ENCODE measurements around the gene GSK3A. TPM values are rescaled to one million over a fixed set of nuclear protein-coding genes. Genes with fewer than 3 reads are reported as not detected.

GSK3A gene
- total RNA-seq, 5 donors from 2014 or later (not counting 1 experiment from before 2014, with no cell fraction given): 21.4 to 45.8 (median 38.1) TPM

DNA sequence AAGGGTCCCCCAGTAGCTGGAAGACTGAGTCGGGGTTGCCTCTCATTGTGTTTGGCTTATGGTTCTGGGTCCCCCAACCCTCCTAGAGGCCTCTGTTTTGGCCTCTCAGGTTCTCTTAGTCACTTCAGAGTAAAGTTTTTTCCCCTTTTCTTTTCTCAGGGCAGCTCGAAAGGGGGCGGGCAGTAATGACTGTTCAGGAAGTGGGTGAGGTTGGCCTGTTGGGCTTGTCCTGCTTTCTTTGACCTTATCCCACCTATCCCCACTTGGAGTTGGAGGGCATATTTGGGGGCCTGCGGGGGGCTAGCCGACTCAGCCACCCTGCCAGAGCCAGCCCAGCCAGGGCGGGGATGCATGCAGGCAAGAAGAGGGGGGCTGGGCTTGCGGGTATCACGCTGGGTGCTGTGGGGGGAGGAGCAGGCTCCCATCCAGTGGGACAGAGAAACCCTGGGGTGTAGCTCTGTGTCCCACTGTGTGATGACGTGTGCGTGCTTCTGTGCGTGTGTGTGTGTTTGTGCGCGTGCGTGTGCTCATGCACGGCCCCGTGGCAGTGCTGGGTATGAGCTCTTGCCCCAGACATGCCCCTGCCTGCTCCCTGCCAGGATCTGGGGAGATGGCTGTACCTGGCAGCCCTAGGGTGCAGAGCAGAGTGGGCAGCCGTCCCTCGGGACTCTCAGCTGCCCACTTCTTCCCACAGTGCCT is 28.1 kb upstream of the GSK3A start:
- peak overlapping the region; percentile 97 to 99 for H3K27ac Mint-ChIP-seq
- POLR2A ChIA-PET: interaction anchor here (0.5 to 1.1 kb wide), 8 partner anchors 9 to 411 kb away, joined by 3 to 6 read pairs (median 4); partner anchors contain the start of gene ERF (in 1 of the 2)
- H3K4me1 Mint-ChIP-seq: peaks cover 17 to 45% (median 39%) of the 10 kb centered on the region in 3 donors
- H3K9me3 ChIP-seq: no peaks in the 10 kb centered on the region
- CTCF ChIA-PET: interaction anchor here (1.0 to 2.2 kb wide), 4 partner anchors 9 to 28 kb away, joined by 4 to 22 read pairs (median 10); partner anchors contain the start of gene GSK3A (in 1 of the 2)
- peaks cover 19 to 33% of the 10 kb centered on the region in 2 donors for H3K36me3 ChIP-seq (ENCODE audit: control insufficient read depth in 2 of 2, extremely low read depth in 1 of 2, insufficient read depth in 1 of 2, low read length in 1 of 2)
- H3K4me1 ChIP-seq (ENCODE audit: control insufficient read depth in 1 of 2, extremely low read depth in 1 of 2, insufficient read depth in 2 of 2, low read length in 2 of 2): peaks cover 21 to 55% of the 10 kb centered on the region in 2 experiments
- H3K36me3 Mint-ChIP-seq: peaks cover 13% of the 10 kb centered on the region
- peak overlapping the region in 1 of 3 donors; percentile 89 for H3K4me3 Mint-ChIP-seq
- peak overlapping the region; percentile 98 for H3K27ac ChIP-seq (ENCODE audit: low read length)
- no peaks in the 10 kb centered on the region for H3K27me3 Mint-ChIP-seq
- DNase-seq: peak in 34 of 35 experiments; percentile 43 to 86 (median 77)
- H3K27me3 ChIP-seq (replicated peaks in 1 of 2; ENCODE audit: control insufficient read depth in 2 of 2, extremely low read depth in 1 of 2, insufficient read depth in 2 of 2, low read length in 1 of 2): no peaks in the 10 kb centered on the region
- WGBS (ENCODE audit: insufficient coverage): 2% methylated on average over 7 of the region's 18 CpGs
- ATAC-seq (replicated peaks in 1 of 4): peak in 1 of 4 experiments; percentile 19
- peak overlapping the region; percentile 65 to 73 for H3K4me3 ChIP-seq (ENCODE audit: control insufficient read depth in 1 of 2, extremely low read depth in 1 of 2, low read length in 1 of 2)
- H3K9me3 Mint-ChIP-seq: no peaks in the 10 kb centered on the region

DNA sequence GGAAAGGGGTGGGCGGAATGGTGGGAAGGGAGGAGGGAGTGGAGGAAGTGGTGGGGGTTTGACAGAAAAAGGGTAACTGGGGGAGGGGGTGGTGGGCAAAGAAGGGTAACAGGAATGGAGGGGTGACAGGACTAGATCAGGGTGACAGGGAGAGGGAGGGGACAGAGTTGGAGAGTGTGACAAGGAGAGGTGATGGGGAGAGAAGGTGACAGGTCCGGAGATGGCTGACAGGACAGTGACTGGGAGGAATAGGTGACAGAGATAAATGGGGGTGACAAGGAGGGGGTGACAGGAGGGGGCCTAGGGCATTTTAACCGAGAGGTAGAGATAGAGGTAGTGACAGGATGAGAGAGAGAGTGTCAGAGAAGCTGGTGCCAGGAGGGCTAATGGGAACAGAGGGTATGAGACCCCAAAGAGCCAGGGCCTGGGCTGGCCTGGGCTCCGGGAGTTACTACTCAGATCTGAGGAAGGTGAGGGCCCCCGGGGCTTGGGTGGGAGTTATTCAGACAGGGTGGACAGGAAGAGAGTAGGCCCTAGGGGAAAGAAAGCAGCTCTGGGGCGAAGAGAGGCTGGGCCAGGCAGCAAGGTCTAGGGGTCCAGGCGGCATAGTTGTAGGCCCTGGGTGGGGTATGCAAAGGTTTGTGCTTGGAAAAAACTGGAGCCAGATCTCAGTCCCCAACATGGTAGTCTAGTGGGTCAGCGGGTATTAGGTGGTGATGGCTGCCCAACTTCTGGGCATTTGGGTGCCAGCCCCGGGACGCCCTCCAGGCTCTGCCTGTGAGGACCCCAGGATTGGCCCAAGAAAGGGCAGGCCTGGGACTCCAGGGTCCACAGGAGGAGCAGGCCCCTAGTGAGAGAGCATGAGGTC is 27.3 kb upstream of the GSK3A start:
- POLR2A ChIA-PET: interaction anchor here in 1 of 2 donors (0.7 to 1.1 kb wide), 3 partner anchors 10 to 18 kb away, joined by 3 to 4 read pairs (median 3); no protein-coding TSS in a partner anchor
- peak overlapping the region; percentile 97 to 99 for H3K27ac Mint-ChIP-seq
- no peaks in the 10 kb centered on the region for H3K9me3 Mint-ChIP-seq
- H3K4me3 Mint-ChIP-seq: peak overlapping the region in 1 of 3 donors; percentile 89
- Histone ChIP-seq H3K9me3 (no peaks in the 10 kb centered on the region), H3K4me1 (ENCODE audit: control insufficient read depth in 1 of 2, extremely low read depth in 1 of 2, insufficient read depth in 2 of 2, low read length in 2 of 2) (peaks cover 21 to 48% of the 10 kb centered on the region in 2 experiments), H3K27me3 (replicated peaks in 1 of 2; ENCODE audit: control insufficient read depth in 2 of 2, extremely low read depth in 1 of 2, insufficient read depth in 2 of 2, low read length in 1 of 2) (no peaks in the 10 kb centered on the region), H3K36me3 (ENCODE audit: control insufficient read depth in 2 of 2, extremely low read depth in 1 of 2, insufficient read depth in 1 of 2, low read length in 1 of 2) (peaks cover 19 to 33% of the 10 kb centered on the region in 2 donors), H3K4me3 (ENCODE audit: control insufficient read depth in 1 of 2, extremely low read depth in 1 of 2, low read length in 1 of 2) (peak overlapping the region; percentile 65 to 73), H3K27ac (ENCODE audit: low read length) (peak overlapping the region; percentile 98)
- WGBS (ENCODE audit: insufficient coverage): 32% methylated on average over 10 of the region's 10 CpGs
- CTCF ChIA-PET: interaction anchor here (1.0 to 2.2 kb wide), 4 partner anchors 10 to 27 kb away, joined by 4 to 22 read pairs (median 10); partner anchors contain the start of gene GSK3A (in 1 of the 2)
- ATAC-seq (replicated peaks in 1 of 4) (no peak), DNase-seq (peak in 1 of 35 experiments; percentile 41)
- H3K27me3 Mint-ChIP-seq: no peaks in the 10 kb centered on the region
- H3K36me3 Mint-ChIP-seq: peaks cover 9% of the 10 kb centered on the region
- peaks cover 11 to 39% (median 33%) of the 10 kb centered on the region in 3 donors for H3K4me1 Mint-ChIP-seq

DNA sequence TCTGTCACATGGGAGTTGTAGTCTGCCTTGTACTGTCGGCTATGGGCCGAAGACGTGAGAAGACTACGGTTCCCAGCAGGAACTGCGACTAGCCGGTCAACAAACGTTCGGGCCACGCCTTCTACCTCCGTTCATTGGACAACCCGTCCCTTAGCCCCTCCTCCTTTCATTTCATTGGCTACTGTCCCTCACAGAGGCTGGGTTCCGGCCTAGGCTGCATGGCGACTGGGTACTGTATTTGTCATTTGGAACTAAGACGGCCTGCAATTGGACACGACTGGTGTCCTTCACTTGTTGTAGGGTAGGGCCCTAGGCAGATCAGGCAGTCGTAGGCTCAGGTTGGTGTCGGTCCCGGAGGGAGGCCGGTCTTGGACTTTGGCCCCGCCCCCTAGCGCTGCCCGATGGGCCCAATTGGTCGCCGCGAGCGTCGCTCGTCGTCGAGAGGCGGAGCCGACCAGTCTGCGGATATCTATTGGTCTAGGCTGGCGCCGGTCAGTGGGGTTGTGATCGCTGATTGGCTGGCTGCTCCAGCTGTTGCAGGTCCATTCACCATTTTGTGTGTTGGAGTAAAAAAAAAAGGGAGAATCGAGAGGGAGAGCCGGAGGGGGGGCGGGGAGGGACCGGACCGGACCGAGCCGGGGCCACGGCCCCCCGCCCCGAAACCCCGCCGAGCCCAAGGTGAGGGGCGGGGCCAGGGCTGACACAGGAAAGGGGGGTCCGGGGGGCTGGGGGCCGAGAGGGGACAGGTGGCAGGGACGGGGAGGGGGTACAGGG is 26.5 kb upstream of the GSK3A start, which contains the start of gene CIC:
Gene CIC (plus strand): TSS at position 549 of the 774 bp plus-strand sequence. CDS start 2,532 bp downstream, outside the sequence.
- POLR2A ChIA-PET: interaction anchor here in 1 of 2 donors (0.7 kb wide), 1 partner anchor 14 kb away, joined by 7 read pairs; no protein-coding TSS in a partner anchor
- peaks cover 8 to 34% (median 31%) of the 10 kb centered on the region in 3 donors for H3K4me1 Mint-ChIP-seq
- Histone ChIP-seq H3K4me3 (ENCODE audit: control insufficient read depth in 1 of 2, extremely low read depth in 1 of 2, low read length in 1 of 2) (peak within 1 kb of the TSS; percentile 76 to 94), H3K27me3 (replicated peaks in 1 of 2; ENCODE audit: control insufficient read depth in 2 of 2, extremely low read depth in 1 of 2, insufficient read depth in 2 of 2, low read length in 1 of 2) (no peaks in the 10 kb centered on the region), H3K27ac (ENCODE audit: low read length) (peak within 1 kb of the TSS; percentile 98), H3K36me3 (ENCODE audit: control insufficient read depth in 2 of 2, extremely low read depth in 1 of 2, insufficient read depth in 1 of 2, low read length in 1 of 2) (peaks cover 13 to 24% of the 10 kb centered on the region in 2 donors), H3K4me1 (ENCODE audit: control insufficient read depth in 1 of 2, extremely low read depth in 1 of 2, insufficient read depth in 2 of 2, low read length in 2 of 2) (peaks cover 21 to 40% of the 10 kb centered on the region in 2 experiments), H3K9me3 (no peaks in the 10 kb centered on the region)
- DNase-seq (peak; percentile 97 to 100 (median 99)), ATAC-seq (replicated peaks in 1 of 4) (peak; percentile 79 to 82 (median 80))
- CTCF ChIA-PET: interaction anchor here in 1 of 2 donors (2.2 kb wide), 1 partner anchor 10 kb away, joined by 22 read pairs; no protein-coding TSS in a partner anchor
- no peaks in the 10 kb centered on the region for H3K9me3 Mint-ChIP-seq
- H3K4me3 Mint-ChIP-seq: peak within 1 kb of the TSS in 1 of 3 donors; percentile 89
- H3K27ac Mint-ChIP-seq: peak within 1 kb of the TSS; percentile 97 to 99
- under 1% methylated on average over 44 of the region's 52 CpGs for WGBS (ENCODE audit: insufficient coverage)
- H3K36me3 Mint-ChIP-seq: peaks cover 6% of the 10 kb centered on the region
- no peaks in the 10 kb centered on the region for H3K27me3 Mint-ChIP-seq

DNA sequence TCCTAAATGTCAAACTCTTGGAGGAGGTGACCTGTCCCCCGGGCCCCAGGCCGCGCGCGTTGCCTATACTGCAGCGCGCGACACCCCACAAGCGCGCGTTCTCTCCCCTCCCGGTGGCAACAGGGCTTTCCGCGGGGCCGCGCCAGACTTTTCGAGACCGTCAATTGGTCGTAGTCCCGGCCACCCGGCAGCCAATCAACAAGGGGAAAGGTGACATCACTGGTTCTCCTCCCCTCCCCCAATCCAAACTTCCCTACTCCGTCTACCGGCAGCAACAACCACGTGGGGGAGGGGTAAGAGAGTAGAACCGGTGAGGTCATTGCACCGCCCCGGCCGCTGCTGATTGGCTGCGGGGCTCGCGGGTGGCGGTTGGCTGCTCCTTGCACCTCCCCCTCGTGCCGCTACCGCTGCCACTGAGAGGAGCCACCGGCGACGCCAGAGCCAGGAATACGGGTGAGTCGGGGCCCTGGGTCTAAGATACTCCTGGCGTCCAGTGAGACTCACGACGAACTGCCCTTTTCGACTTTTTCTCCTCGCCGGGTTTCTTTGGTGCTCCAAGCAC is 25.8 kb upstream of the GSK3A start:
- no peak overlapping the region for H3K27ac Mint-ChIP-seq
- no peaks in the 10 kb centered on the region for H3K9me3 Mint-ChIP-seq
- no peaks in the 10 kb centered on the region for H3K9me3 ChIP-seq
- ChIA-PET CTCF (interaction anchor here in 1 of 2 donors (0.6 kb wide), 1 partner anchor 27 kb away, joined by 3 read pairs; no protein-coding TSS in a partner anchor), POLR2A (no interaction called here)
- WGBS (ENCODE audit: insufficient coverage): under 1% methylated on average over 27 of the region's 46 CpGs
- H3K27me3 Mint-ChIP-seq: no peaks in the 10 kb centered on the region
- H3K4me3 ChIP-seq (ENCODE audit: control insufficient read depth in 1 of 2, extremely low read depth in 1 of 2, low read length in 1 of 2): peak overlapping the region; percentile 76 to 94
- peaks cover 3% of the 10 kb centered on the region for H3K36me3 Mint-ChIP-seq
- DNase-seq: peak in 34 of 35 experiments; percentile 95 to 100 (median 99)
- no peaks in the 10 kb centered on the region for H3K27me3 ChIP-seq (replicated peaks in 1 of 2; ENCODE audit: control insufficient read depth in 2 of 2, extremely low read depth in 1 of 2, insufficient read depth in 2 of 2, low read length in 1 of 2)
- H3K4me3 Mint-ChIP-seq: no peak overlapping the region
- peak overlapping the region; percentile 96 for H3K27ac ChIP-seq (ENCODE audit: low read length)
- peak; percentile 69 to 72 (median 70) for ATAC-seq (replicated peaks in 1 of 4)
- H3K4me1 ChIP-seq (ENCODE audit: control insufficient read depth in 1 of 2, extremely low read depth in 1 of 2, insufficient read depth in 2 of 2, low read length in 2 of 2): peaks cover 21 to 36% of the 10 kb centered on the region in 2 experiments
- H3K4me1 Mint-ChIP-seq: peaks cover 8 to 31% (median 31%) of the 10 kb centered on the region in 3 donors
- peaks cover 8 to 18% of the 10 kb centered on the region in 2 donors for H3K36me3 ChIP-seq (ENCODE audit: control insufficient read depth in 2 of 2, extremely low read depth in 1 of 2, insufficient read depth in 1 of 2, low read length in 1 of 2)

DNA sequence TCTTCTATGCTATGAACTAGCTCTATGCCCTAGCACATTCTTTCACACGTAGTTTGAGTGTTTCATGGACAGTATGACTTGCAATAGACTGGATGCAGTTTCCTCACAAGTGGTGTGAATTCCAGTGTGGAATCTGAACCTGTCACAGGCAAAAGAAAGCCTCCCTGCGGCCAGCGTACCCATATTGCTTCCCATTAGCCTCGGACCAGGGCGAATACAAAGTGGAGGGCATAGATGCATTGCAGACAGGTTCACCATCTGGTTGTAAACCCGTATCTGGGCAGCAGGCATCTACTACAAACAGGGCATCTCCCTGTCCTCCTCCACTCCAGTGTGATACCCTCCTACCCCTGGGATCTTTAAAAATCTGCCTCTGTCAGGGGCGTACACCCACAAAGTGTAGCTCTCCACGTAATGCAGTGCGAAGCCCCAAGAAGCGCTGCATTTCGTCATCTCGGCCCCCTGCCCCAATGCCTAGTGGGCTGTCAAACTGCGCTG is 25.3 kb upstream of the GSK3A start:
- H3K36me3 Mint-ChIP-seq: peaks cover 3% of the 10 kb centered on the region
- Histone ChIP-seq H3K27ac (ENCODE audit: low read length) (peak overlapping the region; percentile 96), H3K36me3 (ENCODE audit: control insufficient read depth in 2 of 2, extremely low read depth in 1 of 2, insufficient read depth in 1 of 2, low read length in 1 of 2) (peaks cover 5 to 13% of the 10 kb centered on the region in 2 donors), H3K9me3 (no peaks in the 10 kb centered on the region), H3K4me1 (ENCODE audit: control insufficient read depth in 1 of 2, extremely low read depth in 1 of 2, insufficient read depth in 2 of 2, low read length in 2 of 2) (peaks cover 21 to 35% of the 10 kb centered on the region in 2 experiments), H3K4me3 (ENCODE audit: control insufficient read depth in 1 of 2, extremely low read depth in 1 of 2, low read length in 1 of 2) (peak overlapping the region; percentile 63 to 76), H3K27me3 (replicated peaks in 1 of 2; ENCODE audit: control insufficient read depth in 2 of 2, extremely low read depth in 1 of 2, insufficient read depth in 2 of 2, low read length in 1 of 2) (no peaks in the 10 kb centered on the region)
- ChIA-PET POLR2A (no interaction called here), CTCF (interaction anchor here (0.5 to 0.6 kb wide), 2 partner anchors 27 to 91 kb away, joined by 3 to 6 read pairs; no protein-coding TSS in a partner anchor)
- no peaks in the 10 kb centered on the region for H3K27me3 Mint-ChIP-seq
- H3K27ac Mint-ChIP-seq: no peak overlapping the region
- H3K4me3 Mint-ChIP-seq: no peak overlapping the region
- no peak for ATAC-seq (replicated peaks in 1 of 4)
- DNase-seq: no peak
- 17% methylated on average over 12 of the region's 13 CpGs for WGBS (ENCODE audit: insufficient coverage)
- no peaks in the 10 kb centered on the region for H3K9me3 Mint-ChIP-seq
- H3K4me1 Mint-ChIP-seq: peaks cover 8 to 31% (median 29%) of the 10 kb centered on the region in 3 donors
